Measurements from ENCODE around the gene PDZK1.
A peak's percentile ranks its signal among the peaks of the same experiment; 100 is the strongest.
"Not testable (repeated sequence)": the region's sequence is repeated elsewhere in the genome, so short reads cannot be mapped to it uniquely, and the experiment has no call there.

The PDZK1 gene

DNA sequence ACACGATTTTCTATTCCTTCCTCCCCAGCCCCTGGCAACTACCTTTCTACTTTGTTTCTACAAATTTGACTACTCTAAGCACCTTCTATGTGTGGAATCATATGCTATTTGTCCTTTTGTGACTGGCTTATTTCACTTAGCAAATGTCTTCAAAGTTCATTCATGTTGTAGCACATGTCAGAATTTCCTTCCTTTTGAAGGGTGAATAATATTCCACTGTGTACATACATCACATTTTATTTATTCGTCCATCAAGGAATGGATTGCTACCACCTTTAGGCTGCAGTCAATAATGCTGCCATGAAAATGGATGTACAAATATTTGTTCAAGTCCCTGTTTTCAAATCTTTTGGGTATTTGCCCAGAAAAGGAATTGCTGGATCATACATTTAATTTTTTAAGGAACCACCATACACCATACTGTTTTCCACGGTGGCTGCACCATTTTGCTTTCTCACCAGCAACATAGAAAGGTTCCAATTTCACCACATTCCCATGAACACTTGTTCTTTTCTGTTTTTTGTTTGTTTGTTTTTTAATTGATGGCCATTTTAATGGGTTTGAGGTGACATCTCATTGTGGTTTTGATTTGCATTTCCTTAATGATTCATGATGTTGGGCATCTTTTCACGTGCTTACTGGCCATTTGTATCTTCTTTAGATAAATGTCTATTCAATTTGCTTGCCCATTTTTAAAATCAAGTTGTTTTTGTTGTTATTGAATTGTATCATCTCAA, 3.3 kb upstream of the PDZK1 start:
- no peak for DNase-seq

DNA sequence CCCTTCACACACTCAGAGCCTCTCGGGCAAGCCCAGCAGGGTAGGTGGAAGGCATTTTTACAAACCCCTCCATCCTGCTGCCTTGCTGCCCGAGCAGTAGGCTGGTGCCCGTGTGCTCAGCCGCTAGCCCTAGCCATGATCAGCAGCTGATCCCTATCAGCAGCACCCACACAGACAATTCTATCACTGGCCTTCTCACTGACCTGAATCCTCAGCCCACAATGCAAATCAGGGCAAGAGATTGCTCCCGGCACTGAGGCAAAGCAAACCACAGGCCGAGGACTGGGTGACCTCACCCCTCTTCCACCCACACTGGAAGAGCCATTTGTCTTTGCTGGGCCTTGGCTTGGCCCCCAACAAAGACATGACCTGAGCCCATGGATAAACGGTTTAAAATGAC, 895 bp upstream of the PDZK1 start:
- no peak for DNase-seq

DNA sequence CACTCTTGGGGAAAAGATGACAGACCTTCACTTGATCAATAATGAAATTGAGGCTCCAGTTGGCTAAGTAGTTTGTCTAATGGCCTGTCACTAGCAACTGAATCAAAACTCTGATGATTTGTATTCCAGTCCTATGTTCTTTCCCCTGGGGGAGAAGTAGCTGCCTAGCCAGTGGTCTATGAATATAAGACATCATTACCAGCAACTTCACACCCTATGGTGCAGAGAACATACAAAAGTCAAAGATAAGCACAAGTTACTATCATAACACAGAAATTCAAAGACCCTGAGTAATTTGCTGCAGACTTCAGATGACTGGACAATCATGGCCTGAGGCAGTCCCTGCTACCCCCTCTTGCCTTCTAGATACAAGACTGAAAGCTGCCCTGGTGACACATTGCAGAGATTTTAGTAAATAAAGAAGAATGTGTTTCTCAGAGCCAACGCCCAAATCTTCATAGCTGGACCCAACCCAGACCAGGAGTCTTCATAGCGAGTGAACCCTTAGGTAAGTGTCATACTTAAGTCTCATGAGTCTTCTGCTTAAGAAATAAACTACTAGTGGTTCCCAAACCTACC, 993 bp downstream of the PDZK1 start:
- peak; percentile 85 for DNase-seq

DNA sequence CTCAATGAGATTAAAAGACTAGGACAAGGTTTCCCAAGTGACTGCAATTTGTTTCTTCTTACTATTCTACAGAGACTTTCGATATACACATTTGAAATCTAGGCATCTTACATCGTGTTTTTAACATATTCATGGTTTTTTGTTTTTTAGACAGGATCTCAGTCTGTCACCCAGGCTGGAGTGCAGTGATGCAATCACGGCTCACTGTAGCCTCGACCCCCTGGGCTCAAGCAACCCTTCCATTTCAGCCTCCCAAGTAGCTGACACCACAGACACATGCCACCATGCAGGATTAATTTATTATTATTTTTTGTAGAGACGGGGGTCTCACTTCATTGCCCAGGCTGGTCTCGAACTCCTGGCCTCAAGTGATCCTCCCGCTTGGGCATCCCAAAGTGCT, 1.5 kb downstream of the PDZK1 start:
- no peak for DNase-seq

DNA sequence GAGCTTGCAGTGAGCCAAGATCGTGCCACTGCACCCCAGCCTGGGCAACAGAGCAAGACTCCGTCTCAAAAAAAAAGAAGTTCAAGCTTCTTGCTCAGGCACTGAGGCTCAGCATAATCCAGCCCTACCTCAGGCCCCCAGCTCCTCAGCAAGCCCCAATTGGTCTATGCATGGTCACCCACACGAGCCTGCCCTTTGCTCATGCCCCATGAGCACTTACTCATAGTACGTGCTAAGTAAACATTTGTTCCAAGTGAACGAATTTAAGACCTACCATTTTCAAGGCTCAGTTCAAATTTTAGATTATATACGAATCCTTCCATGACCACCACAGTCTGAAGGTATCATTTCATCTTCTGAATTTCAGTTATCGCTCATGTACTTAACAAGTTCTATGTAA, 4.3 kb downstream of the PDZK1 start:
- no peak for DNase-seq

DNA sequence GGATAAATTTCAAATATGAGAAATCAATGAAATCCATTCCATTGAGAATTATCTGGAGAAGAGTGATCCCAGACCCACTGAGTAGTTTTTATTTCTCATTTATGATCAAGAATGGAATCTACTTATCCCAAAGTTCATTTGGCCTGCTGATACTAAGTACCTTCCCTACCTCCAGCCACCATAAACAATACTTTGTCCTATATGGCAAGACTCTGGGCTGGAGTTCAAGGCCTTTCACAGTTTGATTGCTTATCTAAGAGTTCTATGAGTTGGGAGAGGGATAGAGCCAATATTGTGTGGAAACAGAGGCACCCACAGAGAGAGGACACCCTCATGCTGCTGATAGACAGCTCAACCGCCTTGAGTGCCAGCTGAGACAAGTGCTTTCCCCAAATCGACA, 5.1 kb downstream of the PDZK1 start:
- no peak for DNase-seq

DNA sequence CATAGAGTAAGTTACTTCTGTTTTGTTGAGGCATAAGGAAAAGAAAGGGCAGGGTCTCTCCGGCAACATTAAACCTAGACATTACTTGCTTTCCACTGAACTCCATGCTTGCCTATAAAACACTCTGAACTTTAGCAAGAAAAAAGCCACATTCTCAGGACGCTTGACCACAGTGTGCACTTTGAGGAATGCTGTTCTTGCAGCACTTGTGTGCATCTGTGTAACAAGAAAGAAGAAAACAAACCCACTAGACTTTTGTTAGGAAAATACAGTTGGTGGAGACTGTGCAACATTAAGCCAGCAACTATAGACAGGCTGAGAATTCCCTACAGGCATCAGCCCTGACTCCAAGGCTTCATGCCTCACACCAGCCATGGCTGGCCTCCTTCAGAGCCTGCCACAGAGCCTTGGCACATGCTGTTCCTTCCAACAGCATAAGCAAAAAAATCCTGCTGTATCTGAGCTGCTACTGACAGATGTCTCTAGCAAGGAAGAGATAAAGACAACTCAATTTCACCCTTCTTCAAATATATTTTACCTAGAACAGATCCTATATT, 5.8 kb downstream of the PDZK1 start:
- no peak for DNase-seq

DNA sequence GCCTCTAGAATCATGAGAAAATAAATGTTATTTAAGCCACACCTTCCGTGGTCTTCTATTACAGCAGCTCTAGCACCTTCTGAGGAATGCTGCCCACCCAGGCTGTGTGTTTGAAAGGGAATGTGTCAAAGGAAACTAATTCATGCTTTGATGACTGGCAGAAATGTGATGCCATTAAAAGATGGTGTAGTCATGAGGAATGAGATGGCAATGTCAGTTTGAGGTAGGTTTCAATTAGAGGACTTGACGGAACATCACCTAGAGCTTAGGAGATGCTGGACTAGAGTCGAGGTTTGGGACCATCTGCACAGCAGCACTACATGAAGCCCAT, 10.6 kb downstream of the PDZK1 start:
- no peak for DNase-seq

DNA sequence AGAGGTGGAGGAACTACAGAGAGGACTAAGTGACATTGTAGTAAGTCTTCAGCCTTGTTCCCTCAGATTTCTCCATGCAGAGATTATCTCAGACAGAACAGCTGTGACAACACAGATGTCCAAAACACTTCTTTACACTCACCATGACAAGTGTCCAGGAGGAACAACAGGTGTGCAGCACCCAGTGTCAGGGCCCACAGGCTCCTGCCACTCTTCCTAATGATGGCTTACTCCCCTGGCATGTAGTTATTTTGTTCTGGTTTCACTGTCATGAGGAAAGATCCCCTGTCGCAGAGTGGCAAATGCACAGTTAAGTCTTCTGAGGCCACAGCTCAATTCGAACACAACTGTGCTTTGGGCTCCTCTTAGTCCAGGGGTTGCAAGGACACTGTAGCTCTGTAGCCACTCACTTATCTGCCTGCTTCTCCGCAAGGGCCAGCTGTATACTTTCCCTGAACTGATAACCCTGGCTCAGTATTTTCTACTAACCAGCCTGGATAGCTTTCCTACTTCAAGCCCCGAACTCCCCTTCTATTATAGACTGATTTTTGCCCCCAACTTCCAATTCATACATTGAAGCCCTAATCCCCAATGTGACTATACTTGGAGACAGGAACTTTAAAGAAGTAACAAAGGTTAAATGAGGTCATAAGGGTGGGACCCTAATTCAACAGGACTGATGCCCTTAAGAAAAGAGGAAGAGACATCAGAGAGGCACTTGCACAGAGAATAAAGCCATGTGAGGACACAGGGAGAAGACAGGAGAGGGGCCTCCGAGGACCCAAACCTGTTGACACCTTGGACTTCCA, 11.1 kb downstream of the PDZK1 start:
- DNase-seq = no peak

DNA sequence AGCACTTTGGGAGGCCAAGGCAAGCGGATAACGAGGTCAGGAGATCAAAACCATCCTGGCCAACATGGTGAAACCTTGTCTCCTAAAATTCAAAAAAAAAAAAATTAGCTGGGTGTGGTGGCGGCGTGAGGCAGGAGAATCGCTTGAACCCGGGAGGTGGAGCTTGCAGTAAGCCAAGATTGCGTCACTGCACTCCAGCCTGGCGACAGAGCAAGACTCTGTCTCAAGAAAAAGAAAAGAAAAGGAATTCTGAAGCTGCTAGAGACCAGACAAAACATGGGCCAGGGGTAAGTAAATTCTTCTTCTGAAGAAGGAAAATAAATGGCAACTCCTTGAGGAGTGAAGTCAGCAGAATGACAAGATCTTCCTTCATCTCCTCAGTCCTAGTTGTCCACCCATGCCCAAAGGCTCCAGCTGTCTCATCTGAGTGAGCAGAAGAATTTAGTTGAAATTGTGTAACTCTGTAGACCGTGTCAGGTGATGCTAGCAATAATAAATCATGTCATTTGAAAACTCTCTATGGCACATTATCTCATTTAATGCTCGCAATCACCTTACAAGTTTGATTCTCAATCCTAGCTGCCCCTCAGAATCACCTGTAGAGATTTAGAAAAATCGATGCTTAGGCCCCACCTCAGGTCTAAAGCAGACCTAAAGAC, 14.3 kb downstream of the PDZK1 start:
- no peak for DNase-seq

DNA sequence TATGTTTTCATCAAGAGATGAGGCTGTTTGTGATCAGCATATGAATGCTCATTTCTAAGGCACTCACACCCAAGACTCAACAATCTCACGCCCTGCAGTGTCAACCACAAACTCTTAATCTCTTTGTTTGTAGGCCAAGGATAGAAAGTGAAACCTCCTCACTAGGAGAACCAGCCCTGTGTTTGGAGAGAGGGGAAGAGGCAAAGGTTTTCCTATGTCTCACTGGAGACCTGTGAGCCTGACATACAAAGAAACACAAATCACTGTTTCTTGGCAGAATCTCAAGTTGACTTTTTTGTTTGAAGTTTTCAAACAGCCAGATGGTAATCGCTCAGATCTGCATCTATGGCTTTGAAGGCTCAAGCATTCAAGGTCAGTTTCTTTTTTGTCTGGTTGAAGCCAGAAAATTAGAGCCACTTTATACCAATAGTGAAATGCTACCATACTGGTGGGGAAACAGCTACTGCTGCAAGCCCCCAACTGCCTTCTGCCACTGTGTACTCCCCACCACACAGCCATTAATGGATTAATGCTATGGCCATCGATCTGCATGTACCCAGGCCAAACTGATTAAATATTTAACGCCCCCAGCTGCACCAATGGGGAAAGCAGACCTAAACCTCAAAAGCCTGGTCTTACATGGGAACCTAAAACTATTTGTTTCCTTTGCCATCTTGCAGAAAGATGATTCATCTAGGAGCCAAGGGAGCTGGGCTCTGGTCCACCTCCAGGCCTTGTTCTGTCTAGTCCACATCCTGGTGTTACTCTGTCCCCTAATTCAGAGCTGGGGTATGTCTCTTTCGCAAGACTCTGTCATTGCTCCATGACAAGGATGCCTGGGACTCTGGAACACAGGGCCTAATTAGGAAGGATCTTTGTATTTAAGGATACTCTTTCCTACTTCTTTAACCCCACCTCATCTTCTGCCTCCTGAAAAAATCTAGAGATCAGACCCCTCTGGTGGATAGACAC, 16.3 kb downstream of the PDZK1 start:
- DNase-seq = peak; percentile 81

DNA sequence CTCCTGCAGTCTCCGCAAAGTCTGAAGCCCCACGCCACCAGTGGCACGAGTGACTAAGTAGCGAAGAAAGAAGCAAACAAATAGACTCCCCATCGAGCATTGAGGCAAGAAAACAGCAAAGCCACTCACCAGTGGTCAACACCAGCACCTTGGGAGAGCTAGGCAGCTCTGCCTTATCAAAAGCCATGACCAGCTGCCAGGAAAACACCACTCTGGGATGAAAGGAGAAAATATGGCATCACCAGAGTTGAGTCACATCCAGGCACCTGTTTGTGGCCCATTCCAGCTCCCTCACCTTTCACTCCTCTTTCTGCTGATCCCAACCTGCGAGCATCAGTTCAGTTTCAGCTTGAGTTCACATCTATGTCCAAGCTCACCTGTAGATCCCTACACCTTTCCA, 17.2 kb downstream of the PDZK1 start:
- no peak for DNase-seq

DNA sequence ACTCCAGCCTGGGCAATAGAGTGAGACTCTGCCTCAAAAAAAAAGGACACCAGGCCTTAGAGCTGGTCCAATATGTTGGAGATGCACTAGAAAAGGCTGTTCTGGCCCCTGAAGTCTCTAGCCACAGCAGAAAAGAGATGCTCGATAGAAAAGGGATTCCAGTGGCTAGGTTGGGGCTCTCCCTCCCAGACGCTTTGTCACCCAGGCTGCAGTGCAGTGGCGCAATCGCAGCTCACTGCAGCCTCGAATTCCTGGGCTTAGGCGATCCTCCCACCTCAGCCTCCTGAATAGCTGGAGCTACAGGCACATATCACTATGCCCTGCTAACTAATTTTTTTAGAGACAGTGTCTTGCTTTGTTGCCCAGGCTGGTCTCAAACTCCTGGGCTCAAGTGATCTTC, 18.2 kb downstream of the PDZK1 start:
- no peak for DNase-seq

DNA sequence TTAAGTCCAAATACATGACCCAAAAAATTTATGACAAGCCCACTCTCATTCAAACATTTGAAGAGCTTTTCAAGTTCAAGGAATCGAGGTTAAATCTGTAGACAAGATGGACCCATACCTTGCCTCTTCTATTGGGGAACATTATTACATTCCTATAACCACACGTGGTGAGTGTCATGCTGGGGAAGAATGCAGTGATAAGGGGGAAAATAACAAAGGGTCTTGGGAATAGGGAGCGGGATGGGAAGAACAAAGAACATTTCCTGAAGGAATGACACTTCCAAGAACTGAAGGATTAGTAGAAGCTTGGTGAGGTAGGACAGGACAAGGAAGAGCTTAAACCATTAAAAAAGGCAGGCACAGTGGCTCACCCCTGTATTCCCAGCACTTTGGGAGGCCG, 18.8 kb downstream of the PDZK1 start:
- no peak for DNase-seq

DNA sequence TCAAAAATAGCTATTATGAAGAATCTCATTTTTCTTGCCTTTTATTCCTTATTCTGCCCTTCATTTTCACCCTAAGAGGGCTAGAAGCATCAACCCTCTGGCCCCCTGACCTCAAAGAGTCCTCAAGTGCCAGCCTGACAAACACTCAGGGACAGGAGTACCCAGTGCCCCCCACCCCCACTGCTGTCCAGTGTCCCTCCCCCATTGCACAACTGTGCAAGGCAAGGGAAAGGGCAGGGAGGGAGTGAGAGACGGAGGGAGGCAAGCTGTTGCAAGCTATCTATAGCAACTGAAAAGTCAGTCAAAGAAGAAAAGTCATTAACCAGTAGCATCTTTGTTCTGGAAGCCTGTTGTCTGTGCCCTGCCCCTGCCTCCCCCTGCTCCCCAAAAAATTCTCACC, 21.1 kb downstream of the PDZK1 start:
- DNase-seq = not testable (repeated sequence)

DNA sequence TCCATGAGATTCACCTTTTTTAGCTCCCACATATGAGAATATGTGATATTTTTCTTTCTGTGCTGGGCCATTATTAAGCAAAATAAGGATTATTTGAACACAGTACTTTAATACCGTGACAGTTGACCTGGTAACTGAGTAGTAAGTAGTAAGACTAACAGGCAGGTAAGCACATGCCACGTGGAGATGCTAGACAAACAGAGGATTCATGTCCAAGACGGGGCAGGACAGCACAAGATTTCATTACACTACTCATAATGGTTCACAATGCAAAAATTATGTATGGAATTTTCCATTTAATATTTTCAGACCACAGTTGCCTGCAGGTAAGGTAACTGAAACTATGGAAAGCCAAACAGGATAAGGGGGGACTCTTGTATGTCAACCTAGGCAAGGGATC, 22.3 kb downstream of the PDZK1 start:
- not testable (repeated sequence) for DNase-seq

DNA sequence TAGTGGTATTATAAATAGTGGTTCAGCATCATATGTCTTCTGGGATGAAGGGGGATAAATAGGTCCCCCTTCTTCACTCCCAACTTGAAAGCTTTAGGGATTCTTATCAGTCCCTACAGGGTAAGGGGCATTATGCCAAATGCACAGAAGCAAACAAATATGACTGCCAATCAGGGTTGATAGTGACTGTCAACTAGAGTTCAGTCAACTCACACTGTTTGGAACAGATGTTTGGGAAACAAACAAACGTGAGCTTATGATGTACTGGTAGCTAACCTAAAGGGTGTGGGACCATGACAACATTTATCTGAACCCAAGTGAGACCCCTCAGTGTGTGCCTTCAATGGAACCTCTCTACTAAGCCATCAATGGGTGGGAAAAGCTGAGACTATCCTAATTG, 34.0 kb downstream of the PDZK1 start:
- DNase-seq = not testable (repeated sequence)

DNA sequence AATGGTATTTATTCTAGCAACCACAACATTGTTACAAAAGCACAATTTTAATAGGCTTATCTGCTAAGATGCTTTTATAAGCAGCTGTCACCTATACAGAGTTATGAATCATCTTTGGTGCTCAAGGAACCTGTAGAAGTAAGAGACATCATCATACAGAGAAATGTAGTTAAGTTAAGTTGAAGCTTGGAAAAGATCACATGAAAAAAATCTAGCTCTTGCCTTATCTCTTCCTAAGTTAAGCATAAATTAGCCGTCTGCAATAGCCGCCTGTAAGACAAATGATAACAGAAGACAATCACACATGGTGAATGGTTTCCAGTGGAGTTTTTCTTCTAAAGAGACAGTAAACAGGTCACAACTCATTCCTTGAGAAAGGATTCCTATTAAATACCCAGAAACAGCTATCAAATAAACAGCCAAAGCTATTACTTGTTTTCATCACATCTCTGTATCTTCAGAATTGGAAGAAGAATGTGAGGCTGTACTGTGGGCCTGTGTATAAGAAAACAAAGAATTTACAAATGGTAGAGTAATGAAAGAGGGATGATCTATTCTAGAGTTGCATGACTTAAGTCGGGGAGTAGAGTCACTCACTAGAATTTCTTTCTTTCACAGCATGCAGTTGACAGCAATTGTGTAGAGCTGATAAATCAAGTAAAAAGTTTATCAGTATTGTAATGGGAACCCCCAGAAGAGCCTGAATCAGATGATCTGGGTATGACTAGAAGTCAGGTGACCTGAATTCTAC, 36.0 kb downstream of the PDZK1 start:
- DNase-seq = not testable (repeated sequence)

DNA sequence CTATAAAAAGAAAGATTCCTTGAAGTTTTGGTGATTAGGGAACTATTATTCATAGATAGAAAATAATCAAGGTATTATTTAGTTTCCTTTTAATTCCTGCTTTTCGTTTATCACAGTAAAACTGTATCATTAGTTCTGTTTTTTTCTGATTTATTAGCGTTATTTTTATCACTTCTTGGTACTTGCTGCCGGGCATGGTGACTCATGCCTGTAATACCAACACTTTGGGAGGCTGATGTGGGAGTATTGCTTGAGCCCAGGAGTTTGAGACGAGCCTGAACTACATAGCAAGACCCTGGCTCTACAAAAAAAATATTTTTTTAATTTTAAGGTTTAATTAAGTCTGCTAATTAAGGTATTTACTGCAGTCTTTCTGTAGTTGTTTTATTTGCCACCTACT, 42.2 kb downstream of the PDZK1 start:
- DNase-seq = not testable (repeated sequence)

DNA sequence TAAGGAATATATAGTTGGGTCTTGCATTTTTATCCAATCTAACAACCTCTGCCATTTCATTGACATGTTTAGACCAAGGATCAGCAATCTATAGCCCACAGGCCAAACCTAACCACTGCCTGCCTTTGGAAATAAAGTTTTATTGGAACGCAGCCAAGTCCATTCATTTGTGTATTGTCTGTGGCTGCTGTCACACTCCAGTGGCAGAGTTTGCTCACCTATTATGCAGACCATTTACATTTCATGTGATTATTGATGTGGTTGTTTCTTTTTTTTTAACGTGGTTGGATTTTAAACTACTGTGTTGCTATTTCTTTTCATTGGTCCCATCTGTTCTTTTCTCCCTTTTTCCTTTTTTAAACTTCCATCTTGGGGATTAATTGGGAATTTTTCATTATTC, 44.7 kb downstream of the PDZK1 start:
- not testable (repeated sequence) for DNase-seq

DNA sequence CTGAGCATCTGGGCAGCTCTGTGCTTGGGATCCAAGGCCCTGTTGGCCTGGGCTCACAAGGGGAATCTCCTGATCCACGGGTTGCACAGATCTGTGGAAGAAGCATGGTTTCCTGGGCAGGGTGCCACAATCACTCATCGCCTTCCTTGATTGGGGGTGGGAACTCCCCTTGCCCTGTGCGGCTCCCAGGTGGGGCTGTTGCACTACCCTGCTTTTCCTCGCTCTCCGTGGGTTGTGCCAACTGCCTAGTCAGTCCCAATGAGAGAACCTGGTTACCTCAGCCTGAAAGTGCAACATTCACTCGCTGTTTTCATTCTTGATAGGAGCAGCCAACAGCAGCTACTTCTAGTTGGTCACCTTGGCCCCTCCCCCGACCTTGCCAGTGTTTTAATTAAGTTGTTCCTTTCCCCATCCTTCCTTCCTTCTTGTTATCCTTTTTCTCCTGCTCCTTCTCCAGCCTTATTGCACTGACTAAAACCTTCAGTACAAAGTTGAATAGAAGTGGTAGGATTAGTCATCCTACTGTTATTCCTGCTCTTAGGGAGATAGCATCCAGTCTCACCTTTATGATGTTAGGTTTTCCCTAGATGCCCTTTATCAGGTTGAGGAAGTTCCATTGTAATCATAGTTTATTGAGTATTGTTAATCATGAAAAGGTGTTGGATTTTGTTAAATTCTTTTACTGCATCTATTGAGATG, 50.8 kb downstream of the PDZK1 start:
- DNase-seq = not testable (repeated sequence)
